GM23338 (cell line): Measurements from ENCODE around the gene WDR77.

Experiments used
- CREB1 ChIP-seq: fragments of 250-450 bp; sonication (Bioruptor Pico); IDR thresholded peaks from 2 replicates; pipeline ENCODE4 v1.5.0; 2020; ENCODE audit warnings: low read depth, mild to moderate bottlenecking, moderate library complexity
- CTCF ChIP-seq, 2 experiments: fragments of 200-600 bp in 1 of 2; sonication (generic) in 1 of 2; conservative IDR thresholded peaks; 2 replicates each; pipeline versions ENCODE4 v1.5.1 to v1.6.1; 2016 to 2017; ENCODE audit warnings: antibody characterized with exemption in 2 of 2, low read depth in 2 of 2, mild to moderate bottlenecking in 2 of 2, moderate library complexity in 1 of 2
- EZH2 ChIP-seq: fragments of 200-600 bp; sonication (generic); IDR thresholded peaks from one replicate; pipeline ENCODE4 v1.8.0; 2017; ENCODE audit warnings: antibody characterized with exemption, mild to moderate bottlenecking, low read depth; ENCODE audit not compliant: unreplicated experiment
- EZH2phosphoT487 ChIP-seq: fragments of 200-600 bp; sonication (generic); IDR thresholded peaks from one replicate; pipeline ENCODE4 v1.8.1; 2018; ENCODE audit warnings: antibody characterized with exemption; ENCODE audit not compliant: unreplicated experiment
- JUNB ChIP-seq: IDR thresholded peaks from one replicate; pipeline ENCODE4 v1.6.1; 2016; ENCODE audit warnings: antibody characterized with exemption; ENCODE audit not compliant: unreplicated experiment
- NANOG ChIP-seq: IDR thresholded peaks from 2 replicates; pipeline ENCODE4 v1.6.1; 2016; ENCODE audit warnings: antibody characterized with exemption, borderline replicate concordance
- POLR2AphosphoS5 ChIP-seq: IDR thresholded peaks from 2 replicates; pipeline ENCODE4 v1.6.1; 2016; ENCODE audit warnings: antibody characterized with exemption, low read depth
- REST ChIP-seq: IDR thresholded peaks from one replicate; pipeline ENCODE4 v1.6.1; 2018; ENCODE audit warnings: antibody characterized with exemption; ENCODE audit not compliant: unreplicated experiment
- STAT1 ChIP-seq: IDR thresholded peaks from one replicate; pipeline ENCODE4 v1.6.1; 2016; ENCODE audit warnings: antibody characterized with exemption; ENCODE audit not compliant: unreplicated experiment
- ZNF331 ChIP-seq: fragments of 250-450 bp; sonication (Bioruptor Pico); IDR thresholded peaks from 2 replicates; pipeline ENCODE4 v1.5.0; 2020; ENCODE audit warnings: low read depth, mild to moderate bottlenecking, moderate library complexity
- TF ChIP-seq, protein P1 (sequence below): IDR thresholded peaks from 2 replicates; pipeline ENCODE4 v1.6.1; 2016; ENCODE audit warnings: antibody characterized with exemption

GRCh38 chr1:111415461-111415860, 33.6 kb downstream of the WDR77 start:
- TF ChIP-seq POLR2AphosphoS5: no peak
- TF ChIP-seq EZH2: no peak
- no peak for TF ChIP-seq CTCF (conservative IDR thresholded peaks at IDR 0.05; ENCODE audit: low read depth in 2 of 2)
- no peak for TF ChIP-seq EZH2phosphoT487
- no peak for TF ChIP-seq CREB1
- no peak for TF ChIP-seq REST
- TF ChIP-seq ZNF331 (CRISPR knock-in tag): no peak
- TF ChIP-seq NANOG: no peak
- no peak for TF ChIP-seq JUNB
- no peak for TF ChIP-seq STAT1
- TF ChIP-seq, protein P1, sequence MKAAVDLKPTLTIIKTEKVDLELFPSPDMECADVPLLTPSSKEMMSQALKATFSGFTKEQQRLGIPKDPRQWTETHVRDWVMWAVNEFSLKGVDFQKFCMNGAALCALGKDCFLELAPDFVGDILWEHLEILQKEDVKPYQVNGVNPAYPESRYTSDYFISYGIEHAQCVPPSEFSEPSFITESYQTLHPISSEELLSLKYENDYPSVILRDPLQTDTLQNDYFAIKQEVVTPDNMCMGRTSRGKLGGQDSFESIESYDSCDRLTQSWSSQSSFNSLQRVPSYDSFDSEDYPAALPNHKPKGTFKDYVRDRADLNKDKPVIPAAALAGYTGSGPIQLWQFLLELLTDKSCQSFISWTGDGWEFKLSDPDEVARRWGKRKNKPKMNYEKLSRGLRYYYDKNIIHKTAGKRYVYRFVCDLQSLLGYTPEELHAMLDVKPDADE: no peak
